NCI-H2081 treated with DMSO at 0.1 percent for 48 hours (cell line): ENCODE results near the gene RNF135.
"Not testable (repeated sequence)": the region's sequence is repeated elsewhere in the genome, so short reads cannot be mapped to it uniquely, and the experiment has no call there.

ENCODE experiments used
- DNase-seq: peaks from one replicate; lab custom pipeline; 2025; lab: John Stamatoyannopoulos, UW

The RNF135 gene, protein sequence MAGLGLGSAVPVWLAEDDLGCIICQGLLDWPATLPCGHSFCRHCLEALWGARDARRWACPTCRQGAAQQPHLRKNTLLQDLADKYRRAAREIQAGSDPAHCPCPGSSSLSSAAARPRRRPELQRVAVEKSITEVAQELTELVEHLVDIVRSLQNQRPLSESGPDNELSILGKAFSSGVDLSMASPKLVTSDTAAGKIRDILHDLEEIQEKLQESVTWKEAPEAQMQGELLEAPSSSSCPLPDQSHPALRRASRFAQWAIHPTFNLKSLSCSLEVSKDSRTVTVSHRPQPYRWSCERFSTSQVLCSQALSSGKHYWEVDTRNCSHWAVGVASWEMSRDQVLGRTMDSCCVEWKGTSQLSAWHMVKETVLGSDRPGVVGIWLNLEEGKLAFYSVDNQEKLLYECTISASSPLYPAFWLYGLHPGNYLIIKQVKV

DNA sequence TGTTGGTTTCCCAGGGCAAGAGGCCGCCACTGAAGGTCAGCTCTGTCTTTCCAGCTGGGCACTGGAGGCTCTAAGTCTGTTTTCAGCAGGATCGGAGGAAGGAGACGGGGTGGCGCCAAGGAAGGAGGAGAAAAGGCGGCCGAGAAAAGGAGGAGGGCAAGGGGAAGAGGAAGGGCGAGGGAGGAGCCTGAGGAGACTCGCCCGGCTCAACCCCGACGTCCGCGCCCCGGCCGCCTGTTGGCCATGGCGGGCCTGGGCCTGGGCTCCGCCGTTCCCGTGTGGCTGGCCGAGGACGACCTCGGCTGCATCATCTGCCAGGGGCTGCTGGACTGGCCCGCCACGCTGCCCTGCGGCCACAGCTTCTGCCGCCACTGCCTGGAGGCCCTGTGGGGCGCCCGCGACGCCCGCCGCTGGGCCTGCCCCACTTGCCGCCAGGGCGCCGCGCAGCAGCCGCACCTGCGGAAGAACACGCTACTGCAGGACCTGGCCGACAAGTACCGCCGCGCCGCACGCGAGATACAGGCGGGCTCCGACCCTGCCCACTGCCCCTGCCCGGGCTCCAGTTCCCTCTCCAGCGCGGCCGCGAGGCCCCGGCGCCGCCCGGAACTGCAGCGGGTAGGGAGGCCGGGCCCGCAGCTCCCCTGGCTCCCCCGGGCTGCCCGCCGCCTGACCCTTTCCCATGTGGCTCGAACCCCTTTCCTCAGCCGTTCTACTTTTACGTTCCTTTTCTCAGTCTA, at the start of gene RNF135:
Gene RNF135, plus strand, starts transcription at position 209 of the 737 bp plus-strand sequence. Its CDS starts 35 bp downstream, at position 244.
- no peak for DNase-seq

DNA sequence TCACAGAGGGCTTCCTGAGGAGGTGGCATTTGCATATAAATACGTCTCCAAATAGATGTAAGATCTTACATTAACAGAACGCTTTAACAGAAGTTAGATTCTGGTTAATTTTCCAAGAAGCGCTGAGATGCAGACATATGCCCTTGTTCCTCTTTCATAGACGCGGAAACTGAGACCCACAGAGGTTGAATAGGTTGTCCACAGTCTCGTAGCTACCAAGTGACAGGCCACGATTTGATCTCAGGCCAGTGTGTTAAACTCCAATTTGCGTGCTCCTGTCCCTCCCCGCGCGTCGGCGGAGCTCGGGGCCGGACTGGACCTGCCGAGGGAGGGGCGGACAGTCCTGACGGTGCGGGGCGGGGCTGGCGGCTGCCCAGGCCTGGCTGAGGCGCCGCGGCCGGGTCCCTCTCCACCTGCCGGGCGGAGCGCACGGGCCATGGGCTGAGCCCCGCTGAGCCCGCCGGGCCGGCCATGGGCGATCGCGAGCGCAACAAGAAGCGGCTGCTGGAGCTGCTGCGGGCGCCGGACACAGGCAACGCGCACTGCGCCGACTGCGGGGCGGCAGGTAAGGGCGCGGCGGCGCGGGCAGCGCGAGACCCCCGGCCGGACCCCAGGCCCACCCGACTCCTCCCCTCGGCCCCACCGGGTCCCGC, 49.2 kb upstream of the RNF135 start, which contains the start of gene ADAP2:
Gene ADAP2, plus strand, starts transcription at position 402 of the 653 bp plus-strand sequence. Its CDS starts 70 bp downstream, at position 472.
- no peak for DNase-seq

DNA sequence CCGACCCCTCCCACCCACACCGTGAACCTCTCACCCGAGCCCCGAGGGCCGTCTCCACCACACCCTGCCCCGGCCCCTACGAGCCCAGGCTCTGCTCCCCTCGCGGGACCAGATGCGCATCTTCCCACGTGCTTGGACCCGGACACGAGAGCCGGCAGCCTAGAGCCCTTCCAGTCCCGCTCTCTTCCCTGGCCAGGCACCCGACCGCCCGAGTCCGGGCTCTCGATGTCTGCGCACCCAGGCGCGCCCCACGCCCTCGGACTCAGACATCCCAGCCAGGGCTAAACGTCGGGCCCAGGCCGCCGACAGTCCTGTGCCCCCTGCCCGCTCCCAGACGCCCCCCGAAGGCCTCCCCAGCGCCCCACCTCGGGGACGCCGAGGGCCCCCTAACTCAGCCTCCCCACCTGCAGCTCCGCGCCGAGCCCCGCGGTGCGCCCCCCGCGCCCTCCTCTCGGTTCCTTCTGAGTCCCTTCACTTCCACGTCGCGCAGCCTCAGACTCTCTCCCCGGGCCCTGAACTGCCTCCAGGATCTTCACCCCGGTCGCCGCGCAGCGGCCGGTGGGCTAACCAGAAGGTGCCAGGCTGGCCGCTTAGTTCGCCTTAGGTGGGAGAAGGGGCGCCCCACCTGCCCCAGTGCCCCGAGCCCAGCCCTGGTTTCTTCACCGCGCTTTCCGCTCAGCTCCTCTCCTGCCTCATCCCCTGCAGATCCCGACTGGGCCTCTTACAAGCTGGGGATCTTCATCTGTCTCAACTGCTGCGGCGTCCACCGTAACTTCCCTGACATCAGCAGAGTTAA, 48.4 kb upstream of the RNF135 start:
- DNase-seq = no peak

DNA sequence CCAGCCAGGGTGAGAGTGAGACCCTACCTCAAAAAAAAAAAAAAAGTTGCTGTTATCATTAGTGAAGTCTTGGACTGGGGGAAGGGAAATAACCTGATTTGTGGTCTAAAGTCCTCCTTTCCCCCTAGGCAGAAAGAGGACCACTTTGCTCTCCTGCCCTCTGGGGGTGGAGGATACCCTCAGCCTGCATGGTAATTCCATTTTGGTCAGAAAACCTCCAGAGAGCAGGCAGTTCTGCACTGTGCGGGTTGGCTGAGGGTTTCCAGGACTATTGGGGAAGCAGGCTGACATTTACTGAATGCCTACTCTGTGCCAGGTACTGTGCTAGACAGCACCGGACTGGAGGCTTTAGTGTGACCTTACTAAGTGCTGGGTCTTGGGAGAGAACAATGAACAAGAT, 46.5 kb upstream of the RNF135 start:
- no peak for DNase-seq

DNA sequence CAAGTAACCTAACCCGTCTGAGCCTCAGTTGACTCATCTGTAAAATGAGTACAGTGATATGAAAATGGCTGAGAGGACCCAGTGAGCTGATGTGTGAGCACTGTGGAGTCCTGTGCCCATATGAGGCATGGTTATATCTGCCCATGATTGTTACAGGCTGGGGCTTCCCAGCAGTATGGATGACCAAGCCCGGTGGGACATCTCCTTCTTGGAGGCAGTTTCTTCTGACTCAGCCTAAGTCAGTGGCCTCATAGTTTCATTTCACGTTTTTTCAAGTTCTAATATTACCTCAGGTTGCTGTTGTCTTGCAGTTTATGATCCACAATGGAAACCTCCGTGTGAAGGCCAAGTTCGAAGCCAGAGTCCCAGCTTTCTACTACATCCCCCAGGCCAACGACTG, 44.3 kb upstream of the RNF135 start:
- DNase-seq = no peak

DNA sequence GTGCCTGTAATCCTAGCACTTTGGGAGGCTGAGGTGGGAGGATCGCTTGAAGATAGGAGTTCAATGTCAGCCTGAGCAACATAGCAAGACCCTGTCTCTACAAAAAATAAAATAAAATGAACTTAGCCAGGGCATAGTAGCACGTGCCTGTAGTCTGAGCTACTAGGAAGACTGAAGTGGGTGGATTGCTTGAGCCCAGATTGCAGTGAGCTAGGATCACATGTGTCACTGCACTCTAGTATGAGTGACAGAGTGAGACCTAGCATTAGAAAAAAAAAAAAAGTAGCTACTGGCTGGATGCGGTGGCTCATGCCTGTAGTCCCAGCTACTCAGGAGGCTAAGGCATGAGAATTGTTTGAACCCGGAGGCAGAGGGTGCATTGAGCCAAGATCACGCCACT, 43.1 kb upstream of the RNF135 start:
- no peak for DNase-seq

DNA sequence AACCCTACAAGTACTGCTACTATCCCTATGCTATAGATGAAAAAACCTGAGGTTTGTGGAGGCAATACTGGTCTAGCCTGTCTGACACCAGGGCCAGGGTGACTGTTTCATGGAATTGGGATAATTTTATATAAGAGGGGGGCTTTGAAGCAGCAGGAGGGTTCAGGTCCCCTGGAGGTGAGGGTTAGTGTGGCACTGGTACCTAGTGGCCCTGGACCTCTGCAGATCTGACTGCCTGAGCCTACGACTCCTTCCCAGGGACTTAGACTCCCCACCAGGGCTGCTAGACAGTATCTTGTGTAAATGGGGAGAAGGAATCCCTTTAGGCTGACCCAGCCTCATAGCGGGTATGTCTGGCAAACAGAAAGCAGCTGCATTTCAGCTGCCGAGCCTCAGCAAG, 42.3 kb upstream of the RNF135 start:
- no peak for DNase-seq

DNA sequence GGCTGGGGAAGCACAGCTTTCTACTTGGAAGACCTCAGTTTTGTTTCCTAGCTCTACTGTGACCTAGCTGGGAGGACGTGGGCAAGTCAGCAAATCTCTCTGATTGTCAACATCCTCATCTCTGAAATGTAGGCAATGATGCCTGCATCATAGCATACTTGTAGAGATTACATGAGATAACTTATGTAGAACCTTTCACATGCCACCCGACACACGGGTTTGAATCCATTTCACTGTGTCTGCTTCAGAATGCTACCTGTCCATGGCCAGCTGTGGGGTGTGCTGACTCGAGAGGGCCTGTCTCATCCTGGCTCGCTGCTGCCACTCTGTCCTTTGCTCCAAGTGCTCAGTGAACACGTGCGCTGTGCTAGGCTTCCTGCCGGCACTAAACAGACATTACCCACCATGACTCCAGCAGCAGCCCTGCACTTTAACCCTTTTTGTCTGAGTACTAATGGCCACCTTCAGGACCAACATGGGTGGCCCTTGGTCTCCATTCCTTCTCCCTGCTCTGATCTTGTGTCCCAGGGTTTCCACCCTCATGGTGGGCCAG, 41.7 kb upstream of the RNF135 start:
- DNase-seq = no peak

DNA sequence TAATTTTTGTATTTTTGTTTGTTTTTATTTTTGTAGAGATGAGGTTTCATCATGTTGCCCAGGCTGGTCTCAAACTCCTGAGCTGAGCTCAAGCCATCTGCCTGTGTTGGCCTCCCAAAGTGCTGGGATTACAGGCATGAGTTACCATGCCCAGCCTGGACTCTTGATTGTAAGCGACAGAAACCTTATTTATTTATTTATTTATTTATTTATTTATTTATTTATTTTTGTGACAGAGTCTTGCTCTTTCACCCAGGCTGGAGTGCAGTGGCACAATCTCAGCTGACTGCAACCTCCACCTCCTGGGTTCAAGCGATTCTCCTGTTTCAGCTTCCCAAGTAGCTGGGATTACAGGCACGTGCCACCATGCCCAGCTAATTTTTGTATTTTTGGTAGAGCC, 41.0 kb upstream of the RNF135 start:
- DNase-seq = not testable (repeated sequence)

DNA sequence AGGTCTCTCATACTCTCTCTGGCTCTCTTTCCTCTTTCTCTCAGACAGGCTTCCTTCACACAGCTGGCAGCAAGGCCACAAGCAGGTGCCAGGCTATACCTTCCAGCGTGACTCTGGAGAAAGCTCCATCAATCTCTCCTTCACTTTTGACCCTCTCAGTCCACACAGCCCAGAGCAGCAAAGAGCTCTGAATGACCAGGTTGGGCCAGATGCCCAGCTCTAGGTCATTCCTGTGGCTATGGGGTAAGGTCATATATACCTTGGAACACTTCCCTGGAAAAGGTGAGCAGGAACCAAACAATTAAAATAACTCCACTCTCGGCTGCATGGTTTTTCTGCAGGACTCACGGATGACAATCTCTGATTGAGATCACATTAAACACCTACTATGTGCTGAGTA, 40.3 kb upstream of the RNF135 start:
- no peak for DNase-seq

DNA sequence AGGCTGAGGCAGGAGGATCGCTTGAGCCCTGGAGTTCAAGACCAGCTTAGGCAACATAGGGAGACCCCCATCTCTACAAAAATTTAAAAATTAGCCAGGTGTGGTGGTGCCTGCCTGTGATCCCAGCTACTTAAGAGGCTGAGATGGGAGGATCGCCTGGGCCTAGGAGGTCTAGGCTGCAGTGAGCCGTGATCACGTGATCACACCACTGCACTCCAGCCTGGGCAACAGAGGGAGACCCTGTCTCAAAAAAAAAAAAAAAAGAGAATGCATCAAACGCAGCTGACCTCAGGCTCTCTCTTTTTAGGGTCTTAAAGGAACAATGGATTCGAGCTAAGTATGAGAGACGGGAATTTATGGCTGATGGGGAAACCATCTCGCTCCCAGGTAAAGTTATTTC, 39.3 kb upstream of the RNF135 start:
- DNase-seq = not testable (repeated sequence)

DNA sequence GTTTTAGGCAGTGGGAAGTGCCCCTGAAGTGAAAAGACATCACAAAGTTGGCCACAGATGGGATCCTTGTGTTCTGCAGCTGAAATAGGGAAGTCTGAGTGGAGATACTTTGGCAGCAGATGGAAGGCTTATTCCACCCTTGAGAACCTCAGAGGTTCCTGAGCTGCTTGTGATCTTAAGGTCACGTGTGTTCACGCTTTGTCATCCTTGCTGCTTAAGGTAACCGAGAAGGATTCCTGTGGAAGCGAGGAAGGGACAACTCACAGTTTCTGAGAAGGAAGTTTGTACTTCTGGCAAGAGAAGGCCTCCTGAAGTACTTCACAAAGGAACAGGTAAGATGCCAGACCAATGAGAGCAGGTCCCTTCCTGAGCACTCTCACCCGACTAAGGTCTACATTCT, 36.9 kb upstream of the RNF135 start:
- no peak for DNase-seq

DNA sequence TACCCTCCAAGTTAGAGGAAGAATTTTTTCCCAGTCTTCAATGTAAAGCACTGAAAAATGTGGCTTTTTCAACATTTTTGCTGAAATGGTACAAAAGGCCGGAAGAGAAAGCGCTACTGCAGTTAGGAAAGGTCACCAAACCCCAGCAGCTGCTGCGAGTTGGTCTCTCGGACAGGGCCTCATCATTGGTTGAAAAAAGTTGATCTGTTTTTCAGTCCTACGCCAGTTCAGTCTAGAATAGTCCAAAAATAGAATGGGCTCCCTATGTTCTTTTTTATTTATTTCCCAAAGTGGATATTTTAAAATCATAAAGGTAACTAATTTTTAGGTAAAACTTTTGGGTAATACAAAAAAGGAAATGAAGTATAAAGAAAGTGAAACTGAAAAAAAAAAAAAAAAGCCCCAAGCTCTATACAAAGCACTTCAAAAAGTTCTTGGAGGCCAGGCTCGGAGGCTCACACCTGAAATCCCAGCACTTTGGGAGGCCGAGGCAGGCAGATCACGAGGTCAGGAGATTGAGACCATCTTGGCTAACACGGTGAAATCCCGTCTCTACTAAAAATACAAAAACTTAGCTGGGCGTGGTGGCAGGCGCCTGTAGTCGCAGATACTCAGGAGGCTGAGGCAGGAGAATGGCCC, 31.7 kb upstream of the RNF135 start:
- DNase-seq = no peak

DNA sequence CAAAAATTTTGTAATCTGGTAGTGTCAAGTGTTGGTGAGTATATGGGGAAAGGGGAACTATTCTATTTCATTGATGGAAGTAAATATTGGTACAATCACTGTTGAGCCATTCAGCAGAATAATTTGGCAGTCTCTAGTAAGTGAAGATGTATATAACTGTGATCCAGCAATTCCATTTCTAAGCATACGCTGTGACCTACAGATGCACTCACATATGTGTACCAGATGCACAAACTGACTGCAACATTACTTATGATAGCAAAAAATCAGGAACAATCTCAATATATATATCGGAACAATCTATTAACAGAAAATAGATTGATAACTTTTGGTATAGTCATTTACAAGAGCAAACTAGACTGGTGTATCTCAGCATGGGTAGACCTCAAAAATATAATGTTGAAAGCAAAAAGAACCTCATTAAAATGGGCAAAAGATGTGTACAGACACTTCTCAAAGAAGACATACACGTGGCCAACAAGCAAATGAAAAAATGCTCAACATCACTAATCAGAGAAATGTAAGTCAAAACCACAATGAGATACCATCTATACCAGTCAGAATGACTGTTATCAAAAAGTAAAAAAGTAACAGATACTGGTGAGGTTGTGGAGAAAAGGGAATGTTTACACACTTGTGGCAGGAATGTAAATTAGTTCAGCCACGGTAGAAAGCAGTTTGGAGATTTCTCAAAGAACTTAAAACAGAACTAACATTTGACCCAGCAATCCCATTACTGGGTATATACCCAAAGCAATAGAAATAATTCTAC, 28.3 kb upstream of the RNF135 start:
- DNase-seq = no peak

DNA sequence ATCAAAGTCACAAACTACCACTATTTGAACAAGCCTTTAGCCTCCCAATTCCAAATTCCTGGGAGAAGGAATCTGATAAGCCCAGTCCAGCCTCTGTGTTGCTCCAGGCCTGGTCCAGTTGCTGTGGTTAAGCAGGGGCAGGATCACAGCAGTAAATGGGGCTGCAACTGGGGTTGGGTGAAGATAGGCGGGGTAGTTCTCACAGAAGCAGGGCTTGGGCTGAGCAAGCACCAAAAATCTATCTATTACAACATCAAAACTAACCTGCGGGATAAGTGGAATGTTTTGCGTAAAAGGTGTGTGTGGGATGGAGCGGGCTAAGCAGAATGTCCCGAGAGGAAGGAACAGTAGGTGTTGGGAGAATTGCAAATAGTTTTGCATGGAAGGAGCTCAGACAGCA, 23.0 kb upstream of the RNF135 start:
- no peak for DNase-seq

DNA sequence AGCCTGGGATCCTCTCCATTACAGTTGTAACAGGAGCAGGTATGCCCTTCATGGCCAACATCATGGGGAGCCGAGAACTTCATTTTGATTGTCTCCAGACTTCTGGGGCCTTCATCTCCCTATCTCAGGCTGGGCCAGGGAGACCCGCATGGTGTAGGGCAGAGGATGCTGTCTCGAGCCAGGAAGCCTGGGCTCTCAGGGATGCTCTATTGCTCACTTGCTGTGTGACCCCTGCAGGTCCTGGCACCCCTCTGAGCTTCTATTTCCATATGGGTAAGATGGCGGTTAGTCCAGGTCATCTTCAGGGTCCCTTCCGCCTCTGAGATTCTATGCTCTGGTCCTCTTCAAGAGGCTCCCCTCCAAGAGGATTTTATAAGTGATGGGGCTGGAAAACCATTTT, 20.6 kb upstream of the RNF135 start:
- DNase-seq = no peak

DNA sequence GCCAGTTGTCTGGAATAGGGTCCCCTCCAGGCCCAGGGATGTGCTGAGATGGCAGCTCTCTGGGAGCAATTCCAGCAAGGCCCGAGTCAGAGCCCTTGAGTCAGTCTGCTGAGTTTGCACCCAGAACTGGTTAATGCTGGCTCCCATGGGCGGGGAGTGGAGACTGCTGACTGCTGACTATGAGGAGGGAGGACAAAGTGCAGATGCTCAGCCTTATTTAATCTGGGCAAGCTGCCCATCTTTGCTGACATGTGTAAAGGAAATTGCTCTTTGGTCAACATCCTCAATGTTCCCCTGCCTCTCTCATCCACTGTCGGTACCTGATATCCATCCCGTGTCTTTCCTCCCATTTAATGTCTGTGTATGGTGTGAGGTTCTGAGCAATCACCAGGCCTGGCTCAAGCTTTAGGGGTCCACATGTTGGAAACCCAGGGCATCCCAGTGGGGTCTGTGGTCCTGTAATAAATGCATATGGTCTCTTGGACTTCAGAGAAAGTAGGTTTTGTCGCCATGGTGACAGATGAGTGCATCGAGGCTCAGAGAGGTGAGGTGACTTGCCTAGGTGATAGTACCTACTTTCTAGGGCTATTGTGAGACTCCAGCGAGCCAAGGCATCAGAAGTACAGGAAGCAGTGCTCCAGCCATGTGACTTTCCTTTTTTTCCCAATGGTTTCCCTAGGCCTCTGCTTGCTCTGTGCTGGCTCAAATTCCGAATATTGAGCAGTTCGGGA, 20.0 kb upstream of the RNF135 start:
- peak; percentile 34 for DNase-seq

DNA sequence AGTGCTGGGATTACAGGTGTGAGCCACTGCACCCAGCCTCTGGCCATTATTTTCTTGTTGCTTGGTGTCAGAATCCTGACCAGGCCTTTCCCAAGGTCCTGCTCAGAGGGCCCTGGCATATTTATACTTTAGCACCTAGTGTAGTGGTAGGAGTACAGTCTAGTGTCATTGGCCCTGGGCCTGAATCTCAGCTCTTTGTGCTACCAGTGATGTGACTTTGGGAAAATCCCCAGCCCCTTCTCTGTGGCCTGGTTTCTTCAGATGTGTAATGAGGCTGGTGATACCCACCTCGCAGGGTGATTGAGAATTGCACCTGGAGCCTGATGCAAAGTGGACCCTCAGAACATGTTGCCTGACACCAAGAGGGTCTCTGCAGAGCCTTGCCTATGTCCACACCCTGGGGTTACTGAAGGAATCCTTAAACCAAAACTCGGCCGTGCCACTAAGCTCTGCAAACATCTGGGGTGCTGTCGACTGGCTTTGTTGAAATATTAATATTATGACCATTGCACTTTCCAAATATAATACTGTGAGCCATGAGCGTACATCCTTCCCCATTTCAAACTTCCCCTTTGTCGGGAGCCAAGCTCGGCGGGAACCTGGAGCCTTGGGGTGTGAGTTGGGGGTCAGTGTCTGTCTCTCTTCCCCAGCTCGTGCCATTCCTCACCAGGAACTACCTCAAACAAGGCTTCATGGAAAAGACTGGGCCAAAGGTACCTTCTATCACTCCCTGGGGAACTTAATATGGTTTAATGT, 18.0 kb upstream of the RNF135 start:
- no peak for DNase-seq
